IPS-20b (cell line): ENCODE data around the gene SRRM2.
"Not testable (repeated sequence)": the region's sequence is repeated elsewhere in the genome, so short reads cannot be mapped to it uniquely, and the experiment has no call there.

Experiments used
- H3K27ac ChIP-seq: one replicate; pipeline ENCODE4 v1.5.1; 2013; ENCODE audit warnings: low read length
- H3K27me3 ChIP-seq: 2 replicates; pipeline ENCODE4 v1.6.1; 2013; ENCODE audit warnings: mild to moderate bottlenecking, low read length, inconsistent platforms; ENCODE audit not compliant: insufficient read depth
- H3K36me3 ChIP-seq: 2 replicates; pipeline ENCODE4 v1.6.1; 2013; ENCODE audit warnings: low read depth, mild to moderate bottlenecking, inconsistent platforms, low read length, moderate library complexity; ENCODE audit not compliant: insufficient read depth
- H3K4me1 ChIP-seq: 2 replicates; pipeline ENCODE4 v1.6.1; 2013; ENCODE audit warnings: mild to moderate bottlenecking, control low read depth, inconsistent platforms, low read length, moderate library complexity; ENCODE audit not compliant: insufficient read depth
- H3K4me3 ChIP-seq: 2 replicates; pipeline ENCODE4 v1.5.1; 2013; ENCODE audit warnings: mild to moderate bottlenecking, low read length, inconsistent platforms
- H3K9ac ChIP-seq: 2 replicates; pipeline ENCODE4 v1.6.1; 2013; ENCODE audit warnings: low read depth, mild to moderate bottlenecking, inconsistent platforms, low read length, moderate library complexity
- H3K9me3 ChIP-seq: 2 replicates; pipeline ENCODE4 v1.6.1; 2013; ENCODE audit warnings: mild to moderate bottlenecking, low read depth, low read length, inconsistent platforms; ENCODE audit not compliant: insufficient read depth

SRRM2 gene

GRCh38 chr16:2716948-2717347, 35.5 kb upstream of the SRRM2 start:
- H3K27me3 ChIP-seq, result peaks cover 12% of the 10 kb centered on the region
- no peaks in the 10 kb centered on the region for H3K36me3 ChIP-seq
- H3K9ac ChIP-seq, result no peak overlapping the region
- no peak overlapping the region for H3K27ac ChIP-seq
- H3K9me3 ChIP-seq, result no peaks in the 10 kb centered on the region
- H3K4me3 ChIP-seq, result no peak overlapping the region
- H3K4me1 ChIP-seq, result no peaks in the 10 kb centered on the region

- H3K9ac ChIP-seq, result no peak overlapping the region
These were observed 34.8 kb upstream of the SRRM2 start for GRCh38 chr16:2717383-2718263.

GRCh38 chr16:2719328-2720063, 32.9 kb upstream of the SRRM2 start:
- H3K4me3 ChIP-seq, result no peak overlapping the region
- no peaks in the 10 kb centered on the region for H3K4me1 ChIP-seq
- no peak overlapping the region for H3K9ac ChIP-seq
- H3K27ac ChIP-seq, result no peak overlapping the region
- H3K36me3 ChIP-seq, result no peaks in the 10 kb centered on the region
- H3K27me3 ChIP-seq, result peaks cover 12% of the 10 kb centered on the region
- no peaks in the 10 kb centered on the region for H3K9me3 ChIP-seq

More at GRCh38 chr16:2717383-2718263, 34.8 kb upstream of the SRRM2 start:
- Histone ChIP-seq H3K27ac (no peak overlapping the region), H3K9me3 (no peaks in the 10 kb centered on the region), H3K4me1 (no peaks in the 10 kb centered on the region), H3K27me3 (peaks cover 12% of the 10 kb centered on the region), H3K4me3 (no peak overlapping the region), H3K36me3 (no peaks in the 10 kb centered on the region)

- no peaks in the 10 kb centered on the region for H3K9me3 ChIP-seq
- peak within 1 kb of the TSS; percentile 73 for H3K9ac ChIP-seq
- H3K27me3 ChIP-seq, result peaks cover 12% of the 10 kb centered on the region
- no peak within 1 kb of the TSS for H3K27ac ChIP-seq
- H3K4me3 ChIP-seq, result peak within 1 kb of the TSS; percentile 63
- no peaks in the 10 kb centered on the region for H3K4me1 ChIP-seq
- no peaks in the 10 kb centered on the region for H3K36me3 ChIP-seq
These were observed 32.4 kb upstream of the SRRM2 start, which contains the start of gene PRSS27 for GRCh38 chr16:2720064-2720457. Gene PRSS27, minus strand, starts transcription at chr16:2720224. Its CDS starts 64 bp downstream, at chr16:2720160.

GRCh38 chr16:2720719-2721633, 31.5 kb upstream of the SRRM2 start:
- H3K27ac ChIP-seq, result no peak overlapping the region
- H3K36me3 ChIP-seq, result no peaks in the 10 kb centered on the region
- H3K4me1 ChIP-seq, result no peaks in the 10 kb centered on the region
- peak overlapping the region; percentile 63 for H3K4me3 ChIP-seq
- H3K9ac ChIP-seq, result peak overlapping the region; percentile 73
- no peaks in the 10 kb centered on the region for H3K9me3 ChIP-seq
- H3K27me3 ChIP-seq, result peaks cover 8% of the 10 kb centered on the region

GRCh38 chr16:2721634-2722173, 30.7 kb upstream of the SRRM2 start:
- not testable (repeated sequence) for H3K27me3 ChIP-seq, H3K9me3 ChIP-seq, H3K27ac ChIP-seq, H3K36me3 ChIP-seq, H3K4me1 ChIP-seq
- peak overlapping the region; percentile 56; the same call in 1 of the 2 replicates for H3K9ac ChIP-seq
- peak overlapping the region; percentile 56 for H3K4me3 ChIP-seq

- Histone ChIP-seq H3K4me1 (no peaks in the 10 kb centered on the region), H3K9ac (no peak overlapping the region), H3K27ac (no peak overlapping the region), H3K4me3 (no peak overlapping the region), H3K36me3 (no peaks in the 10 kb centered on the region), H3K9me3 (no peaks in the 10 kb centered on the region), H3K27me3 (no peaks in the 10 kb centered on the region)
These were observed 28.3 kb upstream of the SRRM2 start for GRCh38 chr16:2724088-2724676.

GRCh38 chr16:2724816-2725348, 27.6 kb upstream of the SRRM2 start:
- Histone ChIP-seq H3K9ac (no peak overlapping the region), H3K9me3 (no peaks in the 10 kb centered on the region), H3K4me1 (no peaks in the 10 kb centered on the region), H3K27ac (no peak overlapping the region), H3K36me3 (no peaks in the 10 kb centered on the region), H3K4me3 (no peak overlapping the region), H3K27me3 (no peaks in the 10 kb centered on the region)

- no peak overlapping the region for H3K9ac ChIP-seq
- no peaks in the 10 kb centered on the region for H3K4me1 ChIP-seq
- no peak overlapping the region for H3K27ac ChIP-seq
- no peaks in the 10 kb centered on the region for H3K36me3 ChIP-seq
- no peaks in the 10 kb centered on the region for H3K27me3 ChIP-seq
- H3K9me3 ChIP-seq, result no peaks in the 10 kb centered on the region
- H3K4me3 ChIP-seq, result no peak overlapping the region
These were observed 25.5 kb upstream of the SRRM2 start for GRCh38 chr16:2726923-2727322.

GRCh38 chr16:2728034-2728433, 24.4 kb upstream of the SRRM2 start:
- Histone ChIP-seq H3K36me3 (no peaks in the 10 kb centered on the region), H3K4me3 (no peak overlapping the region), H3K9ac (no peak overlapping the region), H3K27ac (no peak overlapping the region), H3K4me1 (no peaks in the 10 kb centered on the region), H3K9me3 (no peaks in the 10 kb centered on the region), H3K27me3 (no peaks in the 10 kb centered on the region)
